ENCODE measurements around the gene MYO1D.

Gene MYO1D

GRCh38 chr17:32520737-32521404 lies 356.1 kb downstream of the MYO1D start:
- no peak for DNase-seq

DNA sequence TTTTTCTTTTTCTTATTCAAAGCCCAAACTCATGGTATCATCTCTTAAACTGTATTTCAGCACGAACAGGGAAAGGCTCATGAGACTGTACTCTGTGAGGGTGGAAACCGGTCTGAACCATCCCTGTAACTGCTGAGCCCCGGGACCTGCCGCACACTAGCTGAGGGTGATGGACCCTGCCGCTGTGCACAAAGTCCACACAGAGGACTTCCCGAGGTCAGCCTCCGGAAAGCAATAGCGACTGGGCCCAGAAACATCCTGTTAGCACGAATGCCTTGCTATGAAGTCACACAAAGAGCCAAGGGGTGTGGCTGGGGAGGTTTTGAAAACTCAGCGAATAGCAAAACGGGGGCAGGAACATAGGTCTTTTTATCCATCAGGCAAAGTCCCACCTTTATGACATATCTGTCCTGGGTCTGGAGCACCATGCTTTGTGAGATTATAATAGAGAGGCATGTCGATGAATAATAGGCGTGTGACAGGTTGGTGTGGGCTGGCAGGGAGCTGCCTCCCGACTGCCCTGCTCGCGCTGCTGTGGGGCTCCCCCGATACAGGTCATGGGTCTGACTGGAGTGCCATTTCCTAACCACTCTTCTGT lies 356.7 kb downstream of the MYO1D start:
- peak; percentile 32 for DNase-seq

DNA sequence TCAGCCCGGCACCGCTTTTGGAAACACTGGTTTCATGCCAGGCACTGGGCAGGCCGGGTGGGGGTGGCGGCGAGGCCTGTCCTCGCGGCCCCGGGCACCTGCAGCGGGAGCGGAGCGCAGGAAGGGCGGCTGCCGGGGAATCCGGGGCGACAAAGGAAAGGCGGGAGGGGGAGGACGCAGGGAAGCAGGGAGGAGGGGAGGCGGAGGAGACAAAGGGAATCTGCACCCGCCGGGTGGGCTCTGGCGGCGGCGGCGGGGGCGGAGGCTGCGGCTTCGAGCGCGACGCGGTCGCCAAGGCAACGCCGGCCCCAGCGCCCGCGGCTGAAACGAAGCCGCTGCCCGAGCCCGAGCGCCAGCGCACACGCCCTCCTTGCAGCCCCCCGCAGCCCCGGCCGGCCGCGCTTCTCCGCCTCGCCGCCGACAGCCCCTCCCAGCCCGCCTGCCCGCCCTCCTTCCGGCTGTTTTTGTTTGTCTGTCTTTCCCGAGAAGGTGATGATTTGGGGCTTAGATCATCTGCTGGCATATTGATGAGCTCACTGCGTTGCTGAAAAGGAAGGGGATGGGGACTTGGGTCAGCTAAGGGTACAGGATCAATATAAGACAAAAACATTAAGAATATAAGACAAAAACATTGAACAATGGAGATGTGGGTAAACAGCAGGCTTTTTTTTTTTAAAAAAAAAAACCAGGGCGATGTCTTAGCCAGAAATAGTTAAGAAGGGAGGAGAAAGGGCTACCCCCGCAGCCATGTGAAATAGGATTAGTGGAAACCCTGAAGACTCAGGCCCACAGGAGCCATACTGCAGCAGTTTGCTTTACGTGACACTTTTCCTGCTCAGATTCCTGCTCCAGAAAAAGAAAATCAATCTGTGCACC lies 357.5 kb downstream of the MYO1D start:
- DNase-seq: peak; percentile 64

GRCh38 chr17:32518646-32519227 lies 358.2 kb downstream of the MYO1D start:
- no peak for DNase-seq

GRCh38 chr17:32517982-32518381 lies 358.9 kb downstream of the MYO1D start:
- DNase-seq: no peak

- peak; percentile 19 for DNase-seq
Measured at GRCh38 chr17:32516940-32517701, 359.8 kb downstream of the MYO1D start.

- no peak for DNase-seq
Measured at GRCh38 chr17:32516450-32516849, 360.5 kb downstream of the MYO1D start.

GRCh38 chr17:32515677-32516383 lies 361.1 kb downstream of the MYO1D start:
- DNase-seq: peak; percentile 50

DNA sequence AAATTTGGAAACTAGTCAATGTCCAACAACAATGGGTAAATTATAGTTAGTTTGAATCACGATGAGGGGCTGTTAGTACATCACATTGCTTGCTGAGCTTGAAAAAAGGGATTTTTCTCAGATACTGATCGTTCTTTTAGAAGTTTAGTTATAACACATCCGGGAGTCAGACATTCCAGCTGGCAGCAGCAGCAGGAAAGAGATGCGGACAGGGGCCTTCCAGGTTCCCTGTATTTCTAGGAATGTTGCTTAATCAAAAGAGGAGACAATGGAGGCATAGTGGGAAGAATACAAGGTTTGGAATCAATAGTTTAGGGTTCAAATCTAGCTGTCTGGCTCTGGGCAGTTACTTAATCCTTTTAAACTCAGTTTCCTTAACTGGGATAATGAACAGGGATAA lies 362.3 kb downstream of the MYO1D start:
- DNase-seq: peak; percentile 20

DNA sequence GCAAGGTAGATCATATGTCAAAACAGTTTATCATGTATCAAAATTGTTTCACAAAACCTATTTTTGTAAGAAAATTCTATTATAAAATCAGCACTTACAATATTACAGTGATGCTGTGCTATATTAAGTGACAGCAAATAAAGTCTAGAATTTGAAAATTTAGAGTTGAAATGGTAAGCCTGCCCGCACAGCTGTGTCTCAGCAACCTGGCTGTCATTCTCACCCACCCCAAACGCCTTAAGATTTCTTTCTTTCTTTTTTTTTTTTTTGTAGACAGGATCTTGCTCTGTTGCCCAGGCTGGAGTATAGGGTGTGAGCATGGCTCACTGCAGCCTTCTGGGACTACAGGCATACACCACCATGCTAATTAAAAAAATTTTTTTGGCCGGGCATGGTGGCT lies 363.3 kb downstream of the MYO1D start:
- no peak for DNase-seq

- no peak for DNase-seq
Measured at GRCh38 chr17:32512328-32512727, 364.6 kb downstream of the MYO1D start.

DNA sequence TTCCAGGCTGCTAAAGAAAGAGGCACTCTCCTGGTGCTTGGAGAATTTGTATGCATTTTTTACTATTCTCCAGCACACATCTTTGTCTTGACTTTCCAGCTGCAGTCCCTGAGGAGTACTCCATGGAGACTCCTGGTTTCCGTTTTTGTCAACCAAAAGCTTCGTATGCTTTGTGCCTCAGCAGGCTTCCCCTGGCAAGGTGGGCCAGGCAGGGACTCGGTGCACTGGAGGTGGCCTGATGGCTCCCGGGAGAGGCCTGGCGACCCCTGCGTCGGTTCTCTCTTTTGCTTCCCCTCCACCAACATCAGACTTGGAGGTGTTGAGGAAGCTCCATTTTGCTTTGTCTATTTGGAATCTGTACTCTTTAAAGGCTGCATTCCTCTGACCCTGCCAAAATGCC lies 366.5 kb downstream of the MYO1D start:
- no peak for DNase-seq

- no peak for DNase-seq
Measured at GRCh38 chr17:32508926-32509325, 368.0 kb downstream of the MYO1D start.

DNA sequence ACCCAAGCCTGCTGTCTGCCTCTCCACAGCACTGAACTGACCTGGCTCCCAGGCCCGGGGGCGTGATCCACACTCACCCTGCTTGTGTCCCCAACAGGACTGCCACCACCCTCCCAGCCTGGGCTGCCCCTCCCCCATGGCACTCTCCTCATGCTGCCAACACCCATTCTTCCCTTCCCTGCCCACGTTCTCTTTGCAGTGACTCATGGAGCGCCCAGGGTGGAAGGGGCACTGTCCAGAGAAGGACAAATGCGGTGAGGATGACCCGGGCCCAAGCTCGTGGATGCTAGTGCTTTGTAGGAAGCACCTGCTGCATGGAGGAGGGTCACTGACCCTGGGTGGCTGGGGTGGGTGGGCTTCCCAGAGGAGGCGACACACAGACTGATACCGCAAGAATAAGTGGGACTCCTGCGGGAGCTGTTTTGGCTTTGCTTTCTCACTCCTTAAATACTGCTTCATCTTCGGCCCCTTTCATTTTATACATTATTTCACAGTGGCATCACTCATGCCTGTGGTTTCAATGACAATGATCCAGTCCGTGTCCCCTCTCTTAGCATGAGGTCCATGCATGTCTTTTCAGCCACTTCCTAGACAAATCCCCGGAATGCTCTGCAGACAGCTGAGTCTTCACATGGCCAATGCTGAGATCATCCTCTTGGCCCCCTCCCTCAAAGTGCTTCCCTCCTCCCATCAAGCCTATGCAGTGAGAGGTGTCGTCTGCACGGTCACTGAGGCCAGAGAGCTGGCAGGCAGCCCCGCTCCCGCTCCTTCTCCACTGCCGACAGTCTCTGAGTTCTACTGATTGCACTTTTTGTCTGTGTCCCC lies 372.5 kb downstream of the MYO1D start:
- peak; percentile 70 for DNase-seq

DNA sequence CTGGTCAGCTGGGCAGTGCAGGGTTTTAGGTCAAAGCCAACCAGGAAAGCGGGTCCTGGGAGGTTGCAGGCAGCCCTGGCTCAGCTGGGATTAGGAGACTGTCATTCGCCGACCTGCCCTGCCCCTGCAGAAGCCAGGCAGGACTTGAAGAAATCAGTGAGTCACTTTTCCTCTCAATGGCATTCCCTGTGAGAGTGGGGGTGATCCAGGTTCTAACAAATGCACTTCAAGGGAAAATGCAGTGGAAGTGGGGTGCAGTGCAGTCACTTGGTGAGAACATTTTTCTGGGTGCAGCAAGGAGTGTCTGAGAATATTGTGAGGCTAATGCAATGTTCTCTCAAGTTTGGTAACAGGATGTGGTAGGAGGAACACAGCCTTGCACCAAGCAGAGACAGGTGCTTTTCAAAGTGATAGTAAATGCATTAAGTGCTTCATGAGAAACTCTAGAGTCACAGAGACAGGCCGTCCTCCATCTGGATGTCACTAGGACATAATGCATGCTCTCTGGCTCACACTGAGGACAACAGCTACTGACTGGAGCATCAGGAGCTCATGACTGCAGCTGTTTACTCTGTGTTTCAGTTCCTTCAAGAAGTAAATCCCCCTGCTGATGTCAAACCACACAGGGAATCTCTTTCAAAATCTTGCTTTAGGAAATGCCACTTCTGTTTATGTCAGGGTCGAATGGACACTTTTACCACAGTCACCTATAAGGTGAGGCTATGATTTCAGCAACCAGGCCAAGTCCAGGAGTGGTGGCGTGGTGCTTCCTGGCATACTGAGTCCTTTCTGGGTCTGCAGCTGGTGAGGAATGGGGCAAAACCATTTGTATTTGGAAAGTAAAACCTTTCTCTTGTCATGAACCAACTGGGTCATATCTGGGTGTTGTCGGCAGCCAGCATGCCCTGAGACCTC lies 373.4 kb downstream of the MYO1D start:
- no peak for DNase-seq

DNA sequence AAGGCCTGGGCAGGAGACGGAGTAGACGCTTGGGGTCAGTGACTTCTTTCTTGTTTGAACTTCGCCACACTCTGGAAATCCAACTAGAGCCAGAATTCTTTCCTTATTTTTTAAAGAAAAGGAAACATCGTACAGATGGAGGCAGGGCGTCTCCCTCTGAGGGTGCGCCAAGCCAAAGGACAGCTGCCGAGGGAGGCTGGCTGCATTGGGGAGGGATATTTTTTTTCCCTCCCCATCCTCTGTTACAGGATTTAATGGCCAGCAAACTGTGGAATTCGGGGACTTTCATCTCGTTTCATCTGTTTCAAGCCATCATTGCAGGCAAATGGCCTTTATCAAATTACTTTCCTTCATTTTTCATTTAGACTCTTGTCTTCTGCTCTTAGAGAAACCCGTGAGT lies 374.2 kb downstream of the MYO1D start:
- no peak for DNase-seq

GRCh38 chr17:32502013-32502412 lies 374.9 kb downstream of the MYO1D start:
- DNase-seq: no peak

DNA sequence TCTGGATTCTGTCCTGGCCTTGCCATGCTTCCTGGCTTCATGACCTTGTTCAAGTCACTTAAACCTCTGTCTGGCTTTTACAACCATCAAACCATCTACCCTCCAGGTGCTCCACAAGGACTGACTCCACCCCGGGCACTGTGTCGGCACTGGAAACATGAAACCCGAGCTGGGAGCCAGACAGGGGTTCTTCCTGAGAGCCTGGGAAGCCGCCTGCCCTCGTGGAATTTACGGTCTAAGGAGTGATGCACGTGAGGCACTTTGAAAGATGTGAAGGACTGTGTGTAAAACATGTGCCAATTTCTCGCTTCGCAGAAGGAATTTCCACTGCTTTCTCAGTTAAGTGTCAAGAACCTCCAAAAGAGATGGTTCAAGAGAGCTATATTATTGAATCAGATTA lies 378.5 kb downstream of the MYO1D start:
- DNase-seq: no peak

- DNase-seq: no peak
Measured at GRCh38 chr17:32497431-32498205, 379.3 kb downstream of the MYO1D start.

All from femur (tissue), 1 donor.